ENCODE results near the gene MLNR.

MLNR gene

GRCh38 chr13:49214917-49215376, 5.2 kb upstream of the MLNR start:
- in situ Hi-C loops (cut with MboI; ENCODE audit: low sequenced_read_pairs, unreplicated experiment) = no loop called here
- peak; percentile 38 for DNase-seq (ENCODE audit: low spot score)
- TF ChIP-seq CTCF (IDR thresholded peaks at IDR 0.05; ENCODE audit: borderline replicate concordance, control extremely low read depth, extremely low read depth, insufficient read depth, missing control alignments) = peak; percentile 0

- no peak for DNase-seq (ENCODE audit: low spot score)
- no peak for TF ChIP-seq CTCF (IDR thresholded peaks at IDR 0.05; ENCODE audit: borderline replicate concordance, control extremely low read depth, extremely low read depth, insufficient read depth, missing control alignments)
- in situ Hi-C loops (cut with MboI; ENCODE audit: low sequenced_read_pairs, unreplicated experiment) = no loop called here
Measured at GRCh38 chr13:49216334-49216733, 3.8 kb upstream of the MLNR start.

- in situ Hi-C loops (cut with MboI; ENCODE audit: low sequenced_read_pairs, unreplicated experiment) = no loop called here
- no peak for DNase-seq (ENCODE audit: low spot score)
Measured at GRCh38 chr13:49217962-49218492, 2.1 kb upstream of the MLNR start.

GRCh38 chr13:49218493-49219051, 1.6 kb upstream of the MLNR start:
- TF ChIP-seq CTCF (IDR thresholded peaks at IDR 0.05; ENCODE audit: borderline replicate concordance, control extremely low read depth, extremely low read depth, insufficient read depth, missing control alignments) = no peak
- DNase-seq (ENCODE audit: low spot score) = no peak
- in situ Hi-C loops (cut with MboI; ENCODE audit: low sequenced_read_pairs, unreplicated experiment) = no loop called here

More at GRCh38 chr13:49217962-49218492, 2.1 kb upstream of the MLNR start:
- no peak for TF ChIP-seq CTCF (IDR thresholded peaks at IDR 0.05; ENCODE audit: borderline replicate concordance, control extremely low read depth, extremely low read depth, insufficient read depth, missing control alignments)

GRCh38 chr13:49219647-49220035, 497 bp upstream of the MLNR start:
- TF ChIP-seq CTCF (IDR thresholded peaks at IDR 0.05; ENCODE audit: borderline replicate concordance, control extremely low read depth, extremely low read depth, insufficient read depth, missing control alignments) = no peak
- DNase-seq (ENCODE audit: low spot score) = peak; percentile 46
- in situ Hi-C loops (cut with MboI; ENCODE audit: low sequenced_read_pairs, unreplicated experiment) = no loop called here

- peak; percentile 52 for DNase-seq (ENCODE audit: low spot score)
- TF ChIP-seq CTCF (IDR thresholded peaks at IDR 0.05; ENCODE audit: borderline replicate concordance, control extremely low read depth, extremely low read depth, insufficient read depth, missing control alignments) = no peak
- in situ Hi-C loops (cut with MboI; ENCODE audit: low sequenced_read_pairs, unreplicated experiment) = no loop called here
Measured at GRCh38 chr13:49220856-49221589, 885 bp downstream of the MLNR start.
